GM12878 (cell line): ENCODE data around the gene ARMC6. TPM values are rescaled to one million over a fixed set of nuclear protein-coding genes. Genes with fewer than 3 reads are reported as not detected.

Experiments
- ATAC-seq: fragments of 200-7000 bp; cut with Tn5 transposase; 3 replicates; pipeline ENCODE4 v1.9.1; 2020; ENCODE audit warnings: mild to moderate bottlenecking, moderate library complexity
- BruUV-seq: library from RNA; stranded (reverse); fragments of 400-500 nt; replicated peaks from 2 replicates; lab custom pipeline; 2021; lab: Mats Ljungman, UMichigan
- CTCF ChIA-PET: fragments of 300-600 bp; sonication (Branson Sonifier 250); formaldehyde crosslinking; extraction: SDS; loops from one replicate; lab custom pipeline; 2021; ENCODE audit warnings: inconsistent platforms; lab: Yijun Ruan, JAX
- POLR2A ChIA-PET: fragments of 350-600 bp; formaldehyde crosslinking; extraction: SDS; loops from one replicate; lab custom pipeline; 2021; ENCODE audit warnings: inconsistent platforms; lab: Charles Lee
- RAD21 ChIA-PET: fragments of 300-600 bp; sonication (Branson Sonifier 250); formaldehyde crosslinking; loops from one replicate; lab custom pipeline; 2023; ENCODE audit warnings: antibody characterized with exemption; ENCODE audit not compliant: unreplicated experiment; lab: Charles Lee
- SMC1A ChIA-PET: fragments of 300-600 bp; sonication (Branson Sonifier 250); formaldehyde crosslinking; loops from one replicate; lab custom pipeline; 2023; ENCODE audit not compliant: unreplicated experiment, uncharacterized antibody; lab: Charles Lee
- DNase-seq: peaks from one replicate; pipeline ENCODE4 v3.0.0-alpha.2; 2011; ENCODE audit warnings: low read depth, low spot score
- FAIRE-seq: peaks from 3 replicates; lab custom pipeline; 2011; peaks lifted over from hg19 to GRCh38; lab: Jason Lieb, UNC
- H2AFZ ChIP-seq: 2 replicates; pipeline ENCODE4 v1.6.0; 2011; ENCODE audit warnings: low read depth, low read length, control low read depth; ENCODE audit not compliant: control insufficient read depth
- H3K27ac ChIP-seq: 2 replicates; pipeline ENCODE4 v1.5.1; 2011; ENCODE audit warnings: control low read depth; ENCODE audit not compliant: control insufficient read depth, insufficient read depth
- H3K27me3 ChIP-seq, 2 experiments: replicated peaks in 1 of 2; 2 replicates each; pipeline versions ENCODE4 v1.6.0 to v1.6.1; 2011; ENCODE audit warnings: low read length in 1 of 2; ENCODE audit not compliant: control insufficient read depth in 2 of 2, insufficient read depth in 2 of 2
- H3K36me3 ChIP-seq, 2 experiments: 2 replicates each; pipeline ENCODE4 v1.5.1; 2011; ENCODE audit warnings: low read length in 1 of 2; ENCODE audit not compliant: control insufficient read depth in 2 of 2, insufficient read depth in 2 of 2
- H3K4me1 ChIP-seq: 2 replicates; pipeline ENCODE4 v1.6.1; 2011; ENCODE audit warnings: mild to moderate bottlenecking, low read length, moderate library complexity, mixed read lengths; ENCODE audit not compliant: control insufficient read depth, insufficient read depth
- H3K4me2 ChIP-seq: 2 replicates; pipeline ENCODE4 v1.6.0; 2011; ENCODE audit warnings: control low read depth; ENCODE audit not compliant: control insufficient read depth, insufficient read depth
- H3K4me3 ChIP-seq: fragments of 200-600 bp; sonication (generic); 2 replicates; pipeline ENCODE4 v1.5.1; 2016
- H3K79me2 ChIP-seq: 2 replicates; pipeline ENCODE4 v1.6.0; 2011; ENCODE audit warnings: low read length; ENCODE audit not compliant: control insufficient read depth, insufficient read depth
- H3K9ac ChIP-seq: 2 replicates; pipeline ENCODE4 v1.8.0; 2011; ENCODE audit warnings: low read length, control low read depth, mixed read lengths; ENCODE audit not compliant: control insufficient read depth, insufficient read depth
- H3K9me3 ChIP-seq: replicated peaks from 3 replicates; pipeline ENCODE4 v1.5.1; 2011; ENCODE audit warnings: mild to moderate bottlenecking, low read length; ENCODE audit not compliant: control insufficient read depth, insufficient read depth
- H4K20me1 ChIP-seq: 2 replicates; pipeline ENCODE4 v1.6.0; 2011; ENCODE audit not compliant: control insufficient read depth, insufficient read depth
- BACH1 ChIP-seq: fragments of 450-650 bp; IDR thresholded peaks from 2 replicates; pipeline ENCODE4 v1.6.1; 2017; ENCODE audit warnings: mild to moderate bottlenecking, borderline replicate concordance
- BCL3 ChIP-seq: IDR thresholded peaks from 2 replicates; pipeline ENCODE4 v1.6.1; 2011; ENCODE audit warnings: borderline replicate concordance, low read depth, mild to moderate bottlenecking, moderate library complexity, low read length; ENCODE audit not compliant: insufficient read depth, poor library complexity, severe bottlenecking
- DPF2 ChIP-seq: fragments of 450-650 bp; IDR thresholded peaks from 2 replicates; pipeline ENCODE4 v1.6.1; 2017; ENCODE audit warnings: mild to moderate bottlenecking
- ESRRA ChIP-seq: IDR thresholded peaks from 2 replicates; pipeline ENCODE4 v1.6.1; 2012; ENCODE audit warnings: mild to moderate bottlenecking, low read length, improper control_type of control experiment
- FOXK2 ChIP-seq: fragments of 450-650 bp; IDR thresholded peaks from 2 replicates; pipeline ENCODE4 v1.6.1; 2017; ENCODE audit warnings: mild to moderate bottlenecking, moderate library complexity
- JUND ChIP-seq: IDR thresholded peaks from 2 replicates; pipeline ENCODE4 v1.6.1; 2012; ENCODE audit warnings: low read depth, mild to moderate bottlenecking, low read length, improper control_type of control experiment, moderate library complexity
- KAT2A ChIP-seq: conservative IDR thresholded peaks from 2 replicates; pipeline ENCODE4 v1.6.1; 2011; ENCODE audit warnings: low read depth, low read length; ENCODE audit not compliant: control insufficient read depth
- NFXL1 ChIP-seq: fragments of 450-650 bp; IDR thresholded peaks from 2 replicates; pipeline ENCODE4 v1.6.1; 2017; ENCODE audit warnings: antibody characterized with exemption, mild to moderate bottlenecking, borderline replicate concordance
- NRF1 ChIP-seq: conservative IDR thresholded peaks from 2 replicates; pipeline ENCODE4 v1.6.1; 2011; ENCODE audit warnings: mild to moderate bottlenecking, low read depth, low read length, improper control_type of control experiment
- SKIL ChIP-seq: fragments of 450-650 bp; IDR thresholded peaks from 2 replicates; pipeline ENCODE4 v1.6.1; 2017; ENCODE audit warnings: mild to moderate bottlenecking, low read depth, inconsistent platforms; ENCODE audit not compliant: poor library complexity, severe bottlenecking
- SP1 ChIP-seq: IDR thresholded peaks from one replicate; pipeline ENCODE4 v1.6.1; 2011; ENCODE audit warnings: low read depth, low read length
- WGBS: methylation state at CpG from one replicate; pipeline ENCODE4 v1.1.6; 2016; ENCODE audit warnings: low lambda C conversion rate; ENCODE audit not compliant: insufficient replicate concordance, insufficient coverage; ENCODE audit errors: missing lambda C conversion rate; 5-methylcytosine and 5-hydroxymethylcytosine counted together
- in situ Hi-C: fragments of 300-500 bp; cut with MboI; formaldehyde crosslinking; loops from 9 replicates; pipeline ENCODE4 v1.14.3; 2018; ENCODE audit warnings: mixed read lengths
- intact Hi-C: fragments of 100-400 bp; cut with micrococcal nuclease; formaldehyde crosslinking; loops from one replicate; pipeline ENCODE4 v1.14.2; 2022; ENCODE audit not compliant: unreplicated experiment
- polyA plus RNA-seq, 11 experiments: library from polyadenylated mRNA; depleted of rRNA in 4 of 11; unstranded in 6 of 11; stranded (reverse) in 5 of 11; fragments of >200 nt; fragmentation: Nextera tagmentation in 4 of 11; fragmentation: Illumina TruSeq in 1 of 11; extraction: Ambion mirVana in 4 of 11; extraction: Trizol in 1 of 11; gene quantifications; 1 replicate in 1 of 11; 2 replicates in 10 of 11; pipeline versions ENCODE4 v1.2.1 to v1.2.3, GENCODE V29; 2011 to 2016; ENCODE audit warnings: inconsistent platforms in 2 of 11, missing spikeins in 2 of 11, low read depth in 1 of 11
- total RNA-seq, 4 experiments: library from RNA; depleted of rRNA in 3 of 4; stranded (reverse); fragments of >200 nt in 3 of 4; fragmentation: Illumina TruSeq in 1 of 4; extraction: Trizol in 1 of 4; gene quantifications; 2 replicates each; pipeline versions ENCODE4 v1.2.1 to v1.2.3, GENCODE V29; 2013 to 2021

ARMC6 gene
- total and polyA plus RNA-seq, 10 of the 15 experiments (the other 5 are each of a cell fraction or from before 2014, with no cell fraction given) = 1.1 to 64.4 (median 41.6) TPM

GRCh38 chr19:19074196-19074882 lies 40.9 kb downstream of the ARMC6 start (continued):
- TF ChIP-seq BCL3 = peak; percentile 98

- Histone ChIP-seq H3K79me2 (peaks cover 2% of the 10 kb centered on the region), H3K4me1 (no peaks in the 10 kb centered on the region), H3K9me3 (no peaks in the 10 kb centered on the region), H3K27me3 (no peaks in the 10 kb centered on the region), H3K36me3 (no peaks in the 10 kb centered on the region; a peak in 2 of 4 replicates), H3K9ac (no peak overlapping the region), H2AFZ (no peak overlapping the region), H3K4me3 (no peak overlapping the region), H3K4me2 (no peak overlapping the region), H4K20me1 (no peaks in the 10 kb centered on the region; the same call in 1 of the 2 replicates), H3K27ac (no peak overlapping the region)
- in situ Hi-C loops = no loop called here
- ChIA-PET POLR2A (interaction anchor here (0.5 to 0.6 kb wide), 2 partner anchors 9 to 1052 kb away, joined by 3 to 6 read pairs; no protein-coding TSS in a partner anchor), RAD21 (no interaction called here), CTCF (interaction anchor here (1.2 kb wide), 1 partner anchor 21 kb away, joined by 3 read pairs; no protein-coding TSS in a partner anchor), SMC1A (no interaction called here)
- BruUV-seq = no TSS peak
- TF ChIP-seq BACH1 (no peak), SP1 (no peak), NRF1 (no peak), SKIL (no peak), DPF2 (no peak), ESRRA (no peak), FOXK2 (no peak), KAT2A (no peak), BCL3 (no peak), NFXL1 (no peak), JUND (no peak)
- intact Hi-C loops = no loop called here
- 94% methylated on average over 8 of the region's 8 CpGs for whole genome bisulfite sequencing
- ATAC-seq (no peak), DNase-seq (no peak), FAIRE-seq (no peak)
These were observed 41.7 kb downstream of the ARMC6 start for GRCh38 chr19:19075126-19075525.
